HPDE6-E6E7 (cell line): Measurements from ENCODE around the gene VASN.
A peak's percentile ranks its signal among the peaks of the same experiment; 100 is the strongest.

Experiments used
- DNase-seq: peaks from one replicate; pipeline ENCODE4 v3.0.0; 2011; ENCODE audit warnings: missing footprints; ENCODE audit errors: extremely low spot score

Gene VASN

DNA sequence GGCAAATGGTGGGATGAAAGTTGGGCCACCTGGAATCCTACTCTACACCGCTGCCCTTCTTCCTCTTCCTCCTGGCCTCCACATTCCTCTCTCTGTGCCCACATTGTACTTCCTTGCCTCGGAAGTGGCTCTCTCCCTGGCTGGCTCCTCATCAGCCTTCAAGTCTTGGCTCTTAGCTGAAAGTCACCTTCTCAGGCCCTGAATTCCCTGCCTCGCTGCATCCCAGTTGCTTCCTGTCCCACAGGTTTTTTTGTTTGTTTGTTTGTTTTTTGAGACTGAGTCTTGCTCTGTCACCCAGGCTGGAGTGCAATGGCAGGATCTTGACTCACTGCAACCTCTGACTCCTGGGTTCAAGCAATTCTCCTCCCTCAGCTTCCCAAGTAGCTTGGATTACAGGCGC lies 18.0 kb upstream of the VASN start:
- no peak for DNase-seq

GRCh38 chr16:4354512-4355409 lies 16.9 kb upstream of the VASN start:
- DNase-seq, result no peak

DNA sequence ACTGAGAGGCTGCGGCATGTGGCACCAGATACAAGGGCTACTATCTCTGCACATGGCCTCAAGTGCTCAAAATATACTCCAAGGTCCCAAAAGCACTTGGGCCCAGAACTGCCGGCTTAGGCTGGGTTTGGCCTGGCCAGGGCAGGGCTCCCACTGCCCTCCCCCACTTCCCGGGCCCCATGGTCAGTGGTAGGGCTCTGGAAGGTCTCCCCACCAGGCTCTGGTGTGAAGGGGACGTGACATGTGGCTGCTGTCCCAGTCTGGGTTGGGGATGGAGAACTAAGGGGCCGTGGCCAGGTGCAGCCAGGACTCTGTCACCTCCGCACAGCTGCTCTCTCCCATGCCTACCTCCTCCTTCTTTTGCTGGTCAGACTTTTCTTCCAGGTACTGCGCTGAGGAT lies 14.8 kb upstream of the VASN start:
- no peak for DNase-seq

GRCh38 chr16:4358236-4358635 lies 13.4 kb upstream of the VASN start:
- no peak for DNase-seq

- DNase-seq, result no peak
Measured at GRCh38 chr16:4358831-4359561, 12.7 kb upstream of the VASN start.

DNA sequence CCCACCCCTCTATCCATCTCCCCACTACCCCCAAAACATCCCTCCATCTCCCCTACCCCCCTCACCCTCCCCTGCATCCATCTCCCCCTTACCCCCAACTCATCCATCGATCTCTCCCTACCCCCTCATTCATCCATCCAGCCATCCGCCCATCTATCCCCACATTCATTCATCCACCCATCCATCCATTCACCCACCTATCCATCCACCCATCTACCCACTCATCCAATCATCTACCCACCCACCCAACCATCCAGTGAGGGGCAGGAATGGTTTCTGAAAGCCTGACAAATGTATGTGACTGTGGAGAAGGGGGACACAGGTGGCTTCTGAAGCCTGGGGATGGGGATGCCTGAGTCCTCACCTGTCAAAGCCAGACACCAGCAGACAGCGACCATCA lies 11.7 kb upstream of the VASN start:
- no peak for DNase-seq

DNA sequence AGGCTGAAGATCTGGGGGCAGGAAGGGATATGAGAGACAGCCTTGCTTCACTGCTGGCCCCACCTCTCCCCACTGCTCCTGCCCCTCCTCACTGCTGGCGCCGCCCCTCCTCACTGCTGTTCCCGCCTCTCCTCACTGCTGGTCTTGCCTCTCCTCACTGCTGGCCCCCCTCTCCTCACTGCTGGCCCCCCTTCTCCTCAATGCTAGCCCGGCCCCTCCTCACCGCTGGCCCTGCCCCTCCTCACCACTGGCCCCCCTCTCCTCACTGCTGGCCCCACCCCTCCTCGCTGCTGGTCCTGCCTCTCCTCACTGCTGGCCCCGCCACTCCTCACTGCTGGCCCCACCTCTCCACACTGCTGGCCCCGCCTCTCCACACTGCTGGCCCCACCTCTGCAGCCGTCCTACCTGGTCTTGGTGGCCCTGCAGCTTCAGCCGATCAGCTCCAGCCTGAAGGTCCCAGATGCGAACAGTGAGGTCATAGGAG lies 11.1 kb upstream of the VASN start:
- no peak for DNase-seq

- no peak for DNase-seq
Measured at GRCh38 chr16:4361033-4361943, 10.4 kb upstream of the VASN start.

GRCh38 chr16:4361944-4362311 lies 9.7 kb upstream of the VASN start:
- DNase-seq, result no peak

- DNase-seq, result no peak
Measured at GRCh38 chr16:4362476-4363135, 9.0 kb upstream of the VASN start.

- no peak for DNase-seq
Measured at GRCh38 chr16:4364196-4365013, 7.2 kb upstream of the VASN start.

- no peak for DNase-seq
Measured at GRCh38 chr16:4365014-4365406, 6.6 kb upstream of the VASN start.

GRCh38 chr16:4365615-4366014 lies 6.0 kb upstream of the VASN start:
- no peak for DNase-seq

- DNase-seq, result no peak
Measured at GRCh38 chr16:4366016-4366415, 5.6 kb upstream of the VASN start.

- DNase-seq, result no peak
Measured at GRCh38 chr16:4367393-4367856, 4.2 kb upstream of the VASN start.

GRCh38 chr16:4369007-4369733 lies 2.5 kb upstream of the VASN start:
- peak; percentile 86 for DNase-seq

GRCh38 chr16:4370151-4370550 lies 1.5 kb upstream of the VASN start:
- DNase-seq, result no peak

DNA sequence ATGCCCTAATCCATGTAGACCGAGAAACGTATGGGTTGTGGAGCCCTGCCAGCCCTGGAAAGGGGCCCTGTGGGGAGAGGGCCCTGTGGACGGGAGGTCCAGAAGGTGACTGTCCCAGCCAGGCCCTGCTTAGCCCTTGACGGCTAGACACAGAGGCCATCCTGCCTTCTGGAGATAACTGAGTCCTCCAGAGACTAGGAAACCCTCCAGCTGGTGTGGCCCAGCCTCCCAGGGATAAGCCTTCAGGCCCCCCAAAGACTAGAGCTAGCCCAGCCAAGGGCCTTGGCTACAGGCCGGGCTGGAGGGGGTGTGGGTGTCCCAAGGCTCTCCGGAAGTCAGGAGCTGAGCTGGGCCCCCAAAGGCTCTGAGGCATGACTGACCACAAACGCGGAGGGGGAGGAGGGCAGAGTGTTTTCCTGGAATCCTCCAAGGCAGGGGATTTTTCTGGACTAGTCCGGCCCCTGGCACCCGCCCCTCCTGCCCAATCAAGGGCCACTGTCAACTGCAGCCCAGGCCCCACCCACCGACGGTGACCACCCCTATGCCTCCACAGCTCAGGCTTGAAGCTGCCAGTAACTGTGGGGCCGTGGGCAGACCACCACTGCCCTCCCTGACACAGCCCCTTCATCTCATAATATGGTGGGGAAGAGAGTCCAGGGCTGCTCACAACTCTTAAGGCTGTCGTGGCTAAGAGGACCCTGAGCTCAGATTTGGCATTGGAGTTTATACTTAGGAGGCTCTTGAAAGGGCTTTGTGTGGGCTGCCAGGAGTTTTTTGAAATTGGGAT lies 885 bp upstream of the VASN start:
- DNase-seq, result no peak

- no peak for DNase-seq
Measured at GRCh38 chr16:4372001-4372577, 441 bp downstream of the VASN start.
